Neural cell (in vitro differentiated cells): ENCODE measurements around the gene ME1. TPM values are rescaled to one million over a fixed set of nuclear protein-coding genes. Genes with fewer than 3 reads are reported as not detected.

Experiments used
- H2AFZ ChIP-seq: fragments of 200-600, 300-800 bp; sonication (generic), shearing (Covaris generic); 2 replicates; pipeline ENCODE4 v1.6.0; 2014; ENCODE audit warnings: low read depth, mild to moderate bottlenecking, antibody characterized with exemption, low read length, moderate library complexity
- H3F3A ChIP-seq: fragments of 200-600 bp; shearing (Covaris generic); 2 replicates; pipeline ENCODE4 v1.6.1; 2016; ENCODE audit warnings: mild to moderate bottlenecking, moderate library complexity, mixed read lengths, antibody characterized with exemption, low read length; ENCODE audit not compliant: insufficient read depth, poor library complexity, severe bottlenecking
- H3K27ac ChIP-seq: fragments of 200-600, 300-800 bp; sonication (generic), shearing (Covaris generic); 2 replicates; pipeline ENCODE4 v1.5.1; 2014; ENCODE audit warnings: mild to moderate bottlenecking, low read length, moderate library complexity
- H3K27me3 ChIP-seq: fragments of 300-800, 200-600 bp; sonication (generic), shearing (Covaris generic); 2 replicates; pipeline ENCODE4 v1.6.0; 2014; ENCODE audit warnings: mild to moderate bottlenecking, low read depth, low read length, moderate library complexity; ENCODE audit not compliant: insufficient read depth
- H3K36me3 ChIP-seq: fragments of 300-800, 200-600 bp; sonication (generic), shearing (Covaris generic); 2 replicates; pipeline ENCODE4 v1.5.1; 2014; ENCODE audit warnings: mild to moderate bottlenecking, antibody characterized with exemption, low read length, moderate library complexity; ENCODE audit not compliant: insufficient read depth
- H3K4me2 ChIP-seq: fragments of 300-800, 200-600 bp; sonication (generic), shearing (Covaris generic); 2 replicates; pipeline ENCODE4 v1.6.0; 2014; ENCODE audit warnings: mild to moderate bottlenecking, low read length
- H3K4me3 ChIP-seq: fragments of 300-800, 200-600 bp; sonication (generic), shearing (Covaris generic); 2 replicates; pipeline ENCODE4 v1.5.1; 2014; ENCODE audit warnings: mild to moderate bottlenecking, low read length, moderate library complexity
- H3K79me2 ChIP-seq: fragments of 200-600 bp; shearing (Covaris generic); replicated peaks from 2 replicates; pipeline ENCODE4 v1.6.0; 2014; ENCODE audit warnings: mild to moderate bottlenecking, low read length, moderate library complexity; ENCODE audit not compliant: insufficient read depth
- H3K9ac ChIP-seq: fragments of 300-800, 200-600 bp; sonication (generic), shearing (Covaris generic); 2 replicates; pipeline ENCODE4 v1.6.1; 2016; ENCODE audit warnings: mild to moderate bottlenecking, low read length, mixed read lengths
- H3K9me2 ChIP-seq: fragments of 200-600 bp; shearing (Covaris generic); 2 replicates; pipeline ENCODE4 v1.6.1; 2016; ENCODE audit warnings: mild to moderate bottlenecking, low read length, mixed read lengths; ENCODE audit not compliant: insufficient read depth
- H3K9me3 ChIP-seq: fragments of 200-600, 300-800 bp; sonication (generic), shearing (Covaris generic); 2 replicates; pipeline ENCODE4 v1.6.1; 2016; ENCODE audit warnings: mild to moderate bottlenecking, mixed run types, low read length, moderate library complexity, mixed read lengths
- H4K20me1 ChIP-seq: fragments of 200-600 bp; shearing (Covaris generic); 2 replicates; pipeline ENCODE4 v1.6.1; 2016; ENCODE audit warnings: mild to moderate bottlenecking, mixed run types; ENCODE audit not compliant: insufficient read depth
- EP300 ChIP-seq: fragments of 450-650 bp; conservative IDR thresholded peaks from 2 replicates; pipeline ENCODE4 v1.6.1; 2014; ENCODE audit warnings: antibody characterized with exemption, mild to moderate bottlenecking, moderate library complexity; ENCODE audit not compliant: poor library complexity, severe bottlenecking
- EZH2 ChIP-seq: fragments of 200-600, 300-800 bp; shearing (Covaris generic), sonication (generic); IDR thresholded peaks from 2 replicates; pipeline ENCODE4 v1.6.1; 2014; ENCODE audit warnings: antibody characterized with exemption, low read length, borderline replicate concordance, mild to moderate bottlenecking; ENCODE audit not compliant: insufficient read depth, poor library complexity, severe bottlenecking
- MXI1 ChIP-seq: fragments of 450-650 bp; conservative IDR thresholded peaks from 2 replicates; pipeline ENCODE4 v1.6.1; 2014; ENCODE audit warnings: antibody characterized with exemption, mild to moderate bottlenecking; ENCODE audit not compliant: poor library complexity, severe bottlenecking
- POLR2AphosphoS5 ChIP-seq: IDR thresholded peaks from 2 replicates; pipeline ENCODE4 v1.6.1; 2012
- RAD21 ChIP-seq: fragments of 450-650 bp; conservative IDR thresholded peaks from 2 replicates; pipeline ENCODE4 v1.6.1; 2014; ENCODE audit warnings: antibody characterized with exemption, mild to moderate bottlenecking, moderate library complexity
- REST ChIP-seq: IDR thresholded peaks from 2 replicates; pipeline ENCODE4 v1.6.1; 2012; ENCODE audit warnings: borderline replicate concordance
- SMC3 ChIP-seq: fragments of 450-650 bp; conservative IDR thresholded peaks from 2 replicates; pipeline ENCODE4 v1.6.1; 2014; ENCODE audit warnings: antibody characterized with exemption, mild to moderate bottlenecking, moderate library complexity; ENCODE audit not compliant: poor library complexity
- TAF1 ChIP-seq: IDR thresholded peaks from 2 replicates; pipeline ENCODE4 v1.6.1; 2012; ENCODE audit warnings: low read depth
- polyA plus RNA-seq: library from polyadenylated mRNA; depleted of rRNA; stranded (reverse); fragments of >200 nt; gene quantifications from 2 replicates; pipeline ENCODE4 v1.2.3, GENCODE V29; 2014
- TF ChIP-seq, protein P1 (sequence below): fragments of 450-650 bp; IDR thresholded peaks from 2 replicates; pipeline ENCODE4 v1.5.1; 2014; ENCODE audit warnings: antibody characterized with exemption, mild to moderate bottlenecking, moderate library complexity; ENCODE audit not compliant: poor library complexity, severe bottlenecking

Gene ME1
- polyA plus RNA-seq, 1 donor from 2014 or later = 0.09 TPM

- H3F3A ChIP-seq = no peaks in the 10 kb centered on the region
- H3K36me3 ChIP-seq = no peaks in the 10 kb centered on the region
- H3K27ac ChIP-seq = no peak overlapping the region
- no peak overlapping the region for H3K4me2 ChIP-seq
- no peaks in the 10 kb centered on the region for H3K79me2 ChIP-seq
- no peaks in the 10 kb centered on the region for H4K20me1 ChIP-seq
- H3K27me3 ChIP-seq = no peaks in the 10 kb centered on the region
- no peaks in the 10 kb centered on the region for H3K9me3 ChIP-seq
- no peak overlapping the region for H3K9ac ChIP-seq
- no peaks in the 10 kb centered on the region for H3K9me2 ChIP-seq
- TF ChIP-seq MXI1 = no peak
- no peak for TF ChIP-seq EZH2
- TF ChIP-seq EP300 = no peak
- TF ChIP-seq REST = no peak
- TF ChIP-seq POLR2AphosphoS5 = no peak
- no peak overlapping the region for H2AFZ ChIP-seq
- no peak overlapping the region for H3K4me3 ChIP-seq
Observed at GRCh38 chr6:83308833-83309232, 122.0 kb downstream of the ME1 start.

DNA sequence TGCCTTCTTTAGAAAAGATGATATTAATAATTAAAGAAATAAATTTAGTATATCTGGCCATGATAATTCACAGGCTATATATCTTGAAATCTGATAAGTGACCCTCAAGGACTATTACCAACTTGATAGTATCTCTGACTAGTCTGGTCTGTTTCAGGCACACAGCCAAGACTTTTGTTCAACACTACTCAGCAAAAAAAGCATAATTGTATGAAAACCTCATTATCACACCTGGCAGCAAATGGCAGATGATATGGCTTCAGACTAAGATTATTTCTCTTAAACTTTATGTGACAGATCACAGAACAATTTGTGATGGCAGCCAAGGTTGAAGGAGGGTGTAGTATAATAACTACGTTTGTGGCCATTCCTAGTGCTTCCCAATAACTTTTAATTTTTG lies 123.0 kb downstream of the ME1 start:
- H4K20me1 ChIP-seq = no peaks in the 10 kb centered on the region
- no peaks in the 10 kb centered on the region for H3K79me2 ChIP-seq
- no peaks in the 10 kb centered on the region for H3K27me3 ChIP-seq
- H3K27ac ChIP-seq = no peak overlapping the region
- H3F3A ChIP-seq = no peaks in the 10 kb centered on the region
- no peak overlapping the region for H3K4me3 ChIP-seq
- H3K9ac ChIP-seq = no peak overlapping the region
- TF ChIP-seq REST = no peak
- TF ChIP-seq RAD21 = no peak
- no peak for TF ChIP-seq SMC3
- no peak for TF ChIP-seq TAF1
- TF ChIP-seq MXI1 = no peak
- TF ChIP-seq, protein P1, sequence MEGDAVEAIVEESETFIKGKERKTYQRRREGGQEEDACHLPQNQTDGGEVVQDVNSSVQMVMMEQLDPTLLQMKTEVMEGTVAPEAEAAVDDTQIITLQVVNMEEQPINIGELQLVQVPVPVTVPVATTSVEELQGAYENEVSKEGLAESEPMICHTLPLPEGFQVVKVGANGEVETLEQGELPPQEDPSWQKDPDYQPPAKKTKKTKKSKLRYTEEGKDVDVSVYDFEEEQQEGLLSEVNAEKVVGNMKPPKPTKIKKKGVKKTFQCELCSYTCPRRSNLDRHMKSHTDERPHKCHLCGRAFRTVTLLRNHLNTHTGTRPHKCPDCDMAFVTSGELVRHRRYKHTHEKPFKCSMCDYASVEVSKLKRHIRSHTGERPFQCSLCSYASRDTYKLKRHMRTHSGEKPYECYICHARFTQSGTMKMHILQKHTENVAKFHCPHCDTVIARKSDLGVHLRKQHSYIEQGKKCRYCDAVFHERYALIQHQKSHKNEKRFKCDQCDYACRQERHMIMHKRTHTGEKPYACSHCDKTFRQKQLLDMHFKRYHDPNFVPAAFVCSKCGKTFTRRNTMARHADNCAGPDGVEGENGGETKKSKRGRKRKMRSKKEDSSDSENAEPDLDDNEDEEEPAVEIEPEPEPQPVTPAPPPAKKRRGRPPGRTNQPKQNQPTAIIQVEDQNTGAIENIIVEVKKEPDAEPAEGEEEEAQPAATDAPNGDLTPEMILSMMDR = no peak
- TF ChIP-seq POLR2AphosphoS5 = no peak
- no peak for TF ChIP-seq EZH2
- no peak for TF ChIP-seq EP300
- no peak overlapping the region for H3K4me2 ChIP-seq
- no peaks in the 10 kb centered on the region for H3K9me2 ChIP-seq
- no peaks in the 10 kb centered on the region for H3K9me3 ChIP-seq
- no peaks in the 10 kb centered on the region for H3K36me3 ChIP-seq
- no peak overlapping the region for H2AFZ ChIP-seq
